HEK293T (cell line): ENCODE data around the gene KAT6B.

ENCODE experiments used
- CTCF ChIA-PET: fragments of 350-600 bp; formaldehyde crosslinking; extraction: SDS; loops from one replicate; lab custom pipeline; 2021; ENCODE audit warnings: antibody characterized with exemption, inconsistent platforms; lab: Yijun Ruan, JAX
- POLR2A ChIA-PET: fragments of 350-600 bp; formaldehyde crosslinking; extraction: SDS; loops from one replicate; lab custom pipeline; 2020; ENCODE audit warnings: antibody characterized with exemption, inconsistent platforms; lab: Yijun Ruan, JAX
- DNase-seq: peaks from one replicate; pipeline ENCODE4 v3.0.0; 2012; ENCODE audit warnings: mixed read lengths; ENCODE audit errors: extremely low spot score
- ARNT ChIP-seq: fragments of 450-650 bp; IDR thresholded peaks from 2 replicates; pipeline ENCODE4 v1.6.1; 2017; ENCODE audit warnings: mild to moderate bottlenecking
- BHLHE40 ChIP-seq: fragments of 450-650 bp; IDR thresholded peaks from 2 replicates; pipeline ENCODE4 v1.6.1; 2016; ENCODE audit warnings: mild to moderate bottlenecking, moderate library complexity, borderline replicate concordance
- CTBP1 ChIP-seq: fragments of 450-650 bp; IDR thresholded peaks from 2 replicates; pipeline ENCODE4 v1.6.1; 2016; ENCODE audit warnings: borderline replicate concordance
- ELF4 ChIP-seq: fragments of 450-650 bp; IDR thresholded peaks from 2 replicates; pipeline ENCODE4 v1.6.1; 2017; ENCODE audit warnings: antibody characterized with exemption
- FOXA1 ChIP-seq: fragments of 450-650 bp; IDR thresholded peaks from 2 replicates; pipeline ENCODE4 v1.6.1; 2016; ENCODE audit warnings: mild to moderate bottlenecking
- FOXK2 ChIP-seq: fragments of 450-650 bp; IDR thresholded peaks from 2 replicates; pipeline ENCODE4 v1.6.1; 2016; ENCODE audit warnings: mild to moderate bottlenecking
- FOXM1 ChIP-seq: fragments of 450-650 bp; IDR thresholded peaks from 2 replicates; pipeline ENCODE4 v1.6.1; 2017; ENCODE audit warnings: mild to moderate bottlenecking, borderline replicate concordance
- HDGF ChIP-seq: fragments of 450-650 bp; IDR thresholded peaks from 2 replicates; pipeline ENCODE4 v1.6.1; 2017; ENCODE audit warnings: antibody characterized with exemption, borderline replicate concordance
- L3MBTL2 ChIP-seq: fragments of 450-650 bp; conservative IDR thresholded peaks from 2 replicates; pipeline ENCODE4 v1.6.1; 2016; ENCODE audit warnings: mild to moderate bottlenecking
- LEF1 ChIP-seq: fragments of 450-650 bp; IDR thresholded peaks from 2 replicates; pipeline ENCODE4 v1.6.1; 2017; ENCODE audit warnings: mild to moderate bottlenecking, borderline replicate concordance
- NFRKB ChIP-seq: fragments of 450-650 bp; IDR thresholded peaks from 2 replicates; pipeline ENCODE4 v1.6.1; 2016; ENCODE audit warnings: mild to moderate bottlenecking, moderate library complexity
- PKNOX1 ChIP-seq: fragments of 450-650 bp; IDR thresholded peaks from 2 replicates; pipeline ENCODE4 v1.6.1; 2016
- SP1 ChIP-seq: fragments of 450-650 bp; IDR thresholded peaks from 2 replicates; pipeline ENCODE4 v1.6.1; 2017
- SUZ12 ChIP-seq: fragments of 450-650 bp; IDR thresholded peaks from 2 replicates; pipeline ENCODE4 v1.6.1; 2016; ENCODE audit warnings: mild to moderate bottlenecking
- TARDBP ChIP-seq: fragments of 450-650 bp; IDR thresholded peaks from 2 replicates; pipeline ENCODE4 v1.6.1; 2016
- ZNF384 ChIP-seq: fragments of 450-650 bp; IDR thresholded peaks from 2 replicates; pipeline ENCODE4 v1.6.1; 2016

KAT6B gene

DNA sequence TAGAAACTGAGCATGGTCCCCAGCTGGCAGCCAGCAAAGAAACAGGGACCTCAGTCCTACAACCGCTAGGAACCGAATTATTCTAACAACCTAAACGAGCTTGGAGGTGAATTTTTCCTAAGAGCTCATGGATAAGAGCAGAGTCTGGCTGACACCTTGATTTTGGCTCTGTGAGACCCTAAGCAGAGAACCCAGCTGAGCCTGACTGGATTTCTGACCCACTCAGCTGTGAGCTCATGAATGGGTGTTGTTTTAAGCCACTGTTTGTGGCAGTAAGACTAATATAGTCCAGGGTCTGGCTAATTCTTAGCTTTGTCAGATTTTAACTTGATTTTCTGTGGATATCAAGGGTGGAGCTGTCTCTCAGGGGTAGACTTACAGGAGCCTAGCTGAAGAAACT, 77.1 kb downstream of the KAT6B start:
- no peak for TF ChIP-seq CTBP1
- TF ChIP-seq ELF4 = no peak
- TF ChIP-seq FOXA1 = no peak
- no peak for TF ChIP-seq L3MBTL2
- no peak for TF ChIP-seq TARDBP
- TF ChIP-seq PKNOX1 = no peak
- TF ChIP-seq BHLHE40 = no peak
- no peak for TF ChIP-seq ARNT
- TF ChIP-seq FOXK2 = no peak
- no peak for TF ChIP-seq SUZ12
- no peak for TF ChIP-seq HDGF
- no peak for TF ChIP-seq SP1
- TF ChIP-seq ZNF384 = no peak
- no peak for TF ChIP-seq LEF1
- no peak for TF ChIP-seq FOXM1
- ChIA-PET POLR2A (interaction anchor here (0.9 kb wide), 1 partner anchor 77 kb away, joined by 3 read pairs; no protein-coding TSS in a partner anchor), CTCF (interaction anchor here (0.5 to 1.2 kb wide), 2 partner anchors 13 to 54 kb away, joined by 3 read pairs; no protein-coding TSS in a partner anchor)
- DNase-seq = no peak

DNA sequence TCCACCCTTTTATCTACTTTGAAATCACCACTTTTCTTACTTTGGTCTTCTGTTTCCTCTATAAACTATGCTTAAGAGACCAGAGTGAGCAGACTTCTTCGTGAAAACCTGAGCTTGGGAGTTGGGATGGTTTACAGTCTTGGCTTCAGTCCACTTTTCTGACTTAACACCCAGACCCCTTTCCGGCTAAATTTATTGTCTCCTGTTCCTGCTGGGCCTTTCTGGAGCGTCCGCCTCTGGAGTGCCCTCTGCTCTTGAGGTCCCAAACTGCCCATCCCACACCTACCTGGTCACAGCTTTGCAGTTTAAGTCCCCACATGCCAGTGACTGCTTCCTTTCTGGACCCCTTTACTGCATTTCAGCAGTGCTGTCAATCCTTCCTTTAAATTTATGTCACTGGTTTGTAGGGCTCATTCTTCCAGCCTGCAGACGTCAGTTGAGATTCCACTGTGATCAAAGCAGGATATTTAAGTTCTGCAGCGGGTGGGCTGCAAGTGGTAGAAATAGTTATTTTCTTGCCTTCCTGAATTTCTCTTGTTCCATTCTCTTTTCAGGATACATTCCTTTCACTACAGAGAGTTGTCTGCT, 80.3 kb downstream of the KAT6B start:
- TF ChIP-seq FOXM1 = no peak
- TF ChIP-seq PKNOX1 = peak; percentile 78
- POLR2A ChIA-PET = no interaction called here
- CTCF ChIA-PET = no interaction called here
- no peak for DNase-seq

DNA sequence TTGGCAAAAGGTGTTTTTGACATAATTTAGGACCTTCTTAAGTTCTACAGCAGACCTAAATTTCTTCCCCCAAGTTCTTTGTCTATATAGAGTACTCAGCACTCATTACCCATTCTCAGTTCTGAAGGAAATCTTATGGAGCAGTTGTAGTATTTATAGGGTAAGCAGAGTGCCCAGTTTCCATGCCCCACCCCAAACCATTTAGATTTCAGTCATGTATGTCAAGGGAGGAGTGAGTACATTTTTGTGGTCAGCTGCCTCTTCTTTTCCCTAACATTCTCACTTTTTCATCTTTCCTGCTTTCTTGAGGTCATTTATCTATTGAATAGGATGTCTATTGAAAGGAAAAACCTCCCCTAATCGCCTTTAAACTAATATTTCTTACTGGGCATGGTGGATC, 83.3 kb downstream of the KAT6B start:
- TF ChIP-seq SP1 (no peak), L3MBTL2 (no peak), ZNF384 (no peak), NFRKB (no peak), BHLHE40 (no peak), SUZ12 (no peak), TARDBP (no peak), ELF4 (no peak), FOXA1 (no peak), PKNOX1 (no peak), CTBP1 (no peak), LEF1 (no peak), HDGF (no peak)
- no peak for DNase-seq
- ChIA-PET POLR2A (no interaction called here), CTCF (no interaction called here)

DNA sequence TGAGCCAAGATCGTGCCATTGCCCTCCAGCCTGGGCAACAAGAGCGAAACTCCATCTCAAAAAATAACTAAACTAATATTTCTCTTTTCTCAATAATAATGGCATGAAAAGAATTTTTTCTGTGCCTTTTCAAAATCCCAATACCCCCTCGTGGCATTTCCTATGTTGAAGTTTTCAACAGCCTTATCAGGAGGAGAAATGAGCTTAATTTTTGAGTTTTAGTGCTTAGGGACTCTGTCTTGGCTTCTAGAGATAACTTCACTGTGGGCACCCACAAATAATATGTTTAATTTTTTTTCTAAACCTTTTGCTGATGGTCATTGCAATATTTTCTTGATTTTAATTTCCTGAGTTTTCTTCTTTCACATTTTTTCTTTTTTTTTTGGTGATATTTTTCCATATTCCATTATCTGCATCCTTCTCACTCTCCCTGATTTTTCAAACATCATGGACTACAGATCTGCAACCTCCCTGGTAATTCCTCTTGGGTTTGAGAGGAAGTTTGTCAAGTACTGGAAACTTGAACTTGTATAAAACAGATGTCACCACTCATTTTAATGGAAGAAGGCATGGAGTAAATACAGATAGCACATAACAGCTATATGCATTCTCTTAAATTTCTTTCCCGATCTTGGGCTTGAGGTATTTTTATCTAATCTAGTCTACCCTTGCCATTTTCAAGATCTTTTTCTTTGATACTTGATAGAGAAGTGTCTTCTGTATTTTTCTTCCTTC, 84.0 kb downstream of the KAT6B start:
- CTCF ChIA-PET = no interaction called here
- POLR2A ChIA-PET = no interaction called here
- no peak for TF ChIP-seq ZNF384
- no peak for TF ChIP-seq FOXM1
- no peak for TF ChIP-seq NFRKB
- no peak for TF ChIP-seq FOXK2
- TF ChIP-seq ELF4 = no peak
- no peak for DNase-seq

DNA sequence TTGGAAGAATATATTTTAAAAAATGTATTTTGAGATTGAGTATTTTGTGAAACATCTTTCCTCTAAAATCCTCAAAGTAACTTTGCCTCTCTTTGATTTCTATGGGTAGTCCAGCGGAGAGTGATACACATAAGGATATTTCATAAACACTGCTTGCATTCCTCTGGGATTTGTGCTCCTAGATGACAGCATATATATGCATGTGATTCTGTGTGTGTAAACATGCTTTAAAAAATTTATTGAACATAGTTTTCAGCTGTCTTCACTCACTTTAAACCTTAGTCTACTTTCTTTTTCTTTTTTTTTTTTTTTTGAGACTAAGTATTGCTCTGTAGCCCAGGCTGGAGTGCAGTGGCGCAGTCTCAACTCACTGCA, 84.6 kb downstream of the KAT6B start:
- ChIA-PET CTCF (no interaction called here), POLR2A (no interaction called here)
- TF ChIP-seq CTBP1 = no peak
- no peak for TF ChIP-seq ZNF384
- TF ChIP-seq ARNT = no peak
- TF ChIP-seq HDGF = no peak
- no peak for DNase-seq

- DNase-seq = no peak
- TF ChIP-seq ZNF384 (no peak), ELF4 (no peak), PKNOX1 (no peak), HDGF (no peak), ARNT (no peak), SUZ12 (no peak), L3MBTL2 (no peak)
- POLR2A ChIA-PET = no interaction called here
- CTCF ChIA-PET = no interaction called here
Measured at GRCh38 chr10:74912182-74912581, 85.8 kb downstream of the KAT6B start.
